Tibial artery (tissue), 4 donors: ENCODE results near the gene RAPGEF1.
A peak's percentile ranks its signal among the peaks of the same experiment; 100 is the strongest.
"Not testable (repeated sequence)": the region's sequence is repeated elsewhere in the genome, so short reads cannot be mapped to it uniquely, and the experiment has no call there.

ENCODE experiments used
- DNase-seq, 2 donors: peaks; one replicate each; pipeline ENCODE4 v3.0.0-alpha.2; 2019
- H3K27ac ChIP-seq, 2 donors: fragments of 200-600 bp; sonication (generic) in 1 of 2; 1 replicate in 1 of 2; 2 replicates in 1 of 2; pipeline ENCODE4 v1.5.1; 2018 to 2019; ENCODE audit warnings: mild to moderate bottlenecking in 1 of 2
- H3K27me3 ChIP-seq, 2 donors: fragments of 200-600 bp; sonication (generic) in 1 of 2; one replicate each; pipeline versions ENCODE4 v1.5.1 to v1.6.0; 2016 to 2019
- H3K36me3 ChIP-seq, 3 donors: fragments of 200-600 bp; sonication (generic) in 2 of 3; one replicate each; pipeline ENCODE4 v1.5.1; 2016 to 2019; ENCODE audit warnings: mild to moderate bottlenecking in 2 of 3
- H3K4me1 ChIP-seq, 4 donors: fragments of 200-600 bp; sonication (generic) in 2 of 4; 1 replicate in 3 of 4; 2 replicates in 1 of 4; pipeline ENCODE4 v1.5.1; 2016 to 2019
- H3K4me3 ChIP-seq, 2 donors: fragments of 200-600 bp; sonication (generic) in 1 of 2; 1 replicate in 1 of 2; 2 replicates in 1 of 2; pipeline ENCODE4 v1.5.1; 2018 to 2019; ENCODE audit warnings: mild to moderate bottlenecking in 2 of 2
- H3K9me3 ChIP-seq, 3 donors: fragments of 200-600 bp; sonication (generic) in 1 of 3; one replicate each; pipeline ENCODE4 v1.5.1; 2016 to 2019
- intact Hi-C: fragments of 100-400 bp; cut with DNase I; formaldehyde crosslinking; loops from one replicate; pipeline ENCODE4 v1.15.0; 2023; ENCODE audit warnings: low total_unique reads
- TF ChIP-seq, protein P1 (sequence below), 2 experiments: fragments of 200-600 bp in 1 of 2; fragments of 450-650 bp in 1 of 2; IDR thresholded peaks; one replicate each; pipeline ENCODE4 v1.5.1; 2017 to 2019; ENCODE audit warnings: antibody characterized with exemption in 2 of 2, mild to moderate bottlenecking in 1 of 2, moderate library complexity in 1 of 2

The RAPGEF1 gene

DNA sequence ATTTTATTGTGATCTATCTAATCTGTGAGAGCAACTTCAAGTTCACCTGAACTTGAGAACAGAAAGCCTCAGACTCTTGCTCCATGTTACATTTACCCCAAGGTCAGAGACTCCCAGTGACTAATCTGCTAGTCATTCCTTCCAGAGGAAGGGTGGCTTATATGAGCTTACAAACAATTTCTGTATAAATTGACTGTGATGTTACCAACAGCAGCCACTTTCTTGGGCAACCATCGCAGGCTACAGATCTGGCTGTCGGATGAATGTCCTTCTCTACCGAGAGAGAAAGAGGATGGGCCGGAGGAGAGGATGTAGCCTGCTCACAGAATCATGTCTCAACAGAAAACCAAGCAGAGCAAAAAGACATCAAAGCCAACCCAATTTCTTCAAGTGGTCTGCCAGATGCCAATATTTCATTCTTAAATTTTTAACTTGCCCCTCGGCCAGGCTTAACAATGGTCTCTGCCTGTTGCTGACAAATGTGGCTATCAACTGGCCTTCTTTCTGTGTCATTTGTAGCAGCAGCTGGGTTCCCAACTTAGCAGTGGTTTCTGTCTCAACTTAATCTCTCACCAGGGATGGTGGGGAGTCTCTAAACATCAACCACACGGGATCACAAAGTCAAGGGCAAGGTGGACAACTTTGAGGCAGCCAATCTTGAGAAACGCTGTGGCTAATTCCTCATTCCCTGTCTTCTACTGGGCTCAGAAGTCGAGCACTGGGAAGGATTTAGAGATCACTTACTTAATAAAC, 81.3 kb downstream of the RAPGEF1 start:
- Histone ChIP-seq H3K27me3 (no peaks in the 10 kb centered on the region), H3K4me1 (peaks cover 0 to 73% (median 29%) of the 10 kb centered on the region in 4 donors), H3K4me3 (no peak overlapping the region), H3K9me3 (no peaks in the 10 kb centered on the region), H3K36me3 (no peaks in the 10 kb centered on the region), H3K27ac (peak overlapping the region; percentile 61 to 67)
- TF ChIP-seq, protein P1, sequence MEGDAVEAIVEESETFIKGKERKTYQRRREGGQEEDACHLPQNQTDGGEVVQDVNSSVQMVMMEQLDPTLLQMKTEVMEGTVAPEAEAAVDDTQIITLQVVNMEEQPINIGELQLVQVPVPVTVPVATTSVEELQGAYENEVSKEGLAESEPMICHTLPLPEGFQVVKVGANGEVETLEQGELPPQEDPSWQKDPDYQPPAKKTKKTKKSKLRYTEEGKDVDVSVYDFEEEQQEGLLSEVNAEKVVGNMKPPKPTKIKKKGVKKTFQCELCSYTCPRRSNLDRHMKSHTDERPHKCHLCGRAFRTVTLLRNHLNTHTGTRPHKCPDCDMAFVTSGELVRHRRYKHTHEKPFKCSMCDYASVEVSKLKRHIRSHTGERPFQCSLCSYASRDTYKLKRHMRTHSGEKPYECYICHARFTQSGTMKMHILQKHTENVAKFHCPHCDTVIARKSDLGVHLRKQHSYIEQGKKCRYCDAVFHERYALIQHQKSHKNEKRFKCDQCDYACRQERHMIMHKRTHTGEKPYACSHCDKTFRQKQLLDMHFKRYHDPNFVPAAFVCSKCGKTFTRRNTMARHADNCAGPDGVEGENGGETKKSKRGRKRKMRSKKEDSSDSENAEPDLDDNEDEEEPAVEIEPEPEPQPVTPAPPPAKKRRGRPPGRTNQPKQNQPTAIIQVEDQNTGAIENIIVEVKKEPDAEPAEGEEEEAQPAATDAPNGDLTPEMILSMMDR (IDR thresholded peaks at IDR 0.05), result no peak
- peak in 1 of 2 donors; percentile 17 for DNase-seq
- intact Hi-C loops, result no loop called here

DNA sequence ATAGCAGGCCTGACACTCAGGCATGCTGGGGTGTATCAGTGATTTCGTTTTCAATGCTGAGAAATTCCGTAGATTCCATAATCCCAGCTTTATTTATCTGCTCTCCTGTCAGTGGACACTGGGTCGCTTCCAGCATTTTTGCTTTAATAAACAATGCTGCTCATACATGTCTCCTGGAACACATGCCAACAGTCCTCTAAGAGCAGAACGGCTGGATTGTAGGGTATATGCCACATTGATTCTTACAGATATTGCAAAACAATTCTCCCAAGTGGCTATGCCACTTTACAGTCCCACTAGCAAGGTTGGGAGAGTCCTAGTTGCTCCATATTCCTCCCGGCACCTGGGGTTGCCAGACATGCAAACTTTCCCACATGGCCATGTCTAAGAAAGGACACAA, 81.9 kb downstream of the RAPGEF1 start:
- TF ChIP-seq, protein P1 (IDR thresholded peaks at IDR 0.05), result no peak
- peak overlapping the region; percentile 61 to 67 for H3K27ac ChIP-seq

DNA sequence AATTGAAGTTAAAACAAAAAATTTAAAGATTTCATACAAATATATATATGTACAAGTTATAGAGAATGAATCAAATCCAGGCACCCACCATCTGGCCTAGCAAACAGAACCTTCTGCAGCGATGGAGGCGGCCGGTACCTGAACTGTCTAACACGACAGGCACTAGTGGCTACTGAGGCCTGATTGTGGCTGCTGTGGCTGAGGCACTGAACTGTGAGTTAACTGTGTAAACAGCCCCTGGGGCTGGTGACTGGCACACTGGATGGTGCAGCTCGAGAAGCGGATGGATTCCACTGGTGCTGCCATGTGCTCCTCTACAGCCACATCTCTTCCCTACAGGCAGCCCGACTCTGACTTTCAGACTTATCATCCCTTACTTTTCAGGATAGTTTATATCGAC, 82.4 kb downstream of the RAPGEF1 start:
- TF ChIP-seq, protein P1 (IDR thresholded peaks at IDR 0.05), result no peak
- H3K4me1 ChIP-seq, result peaks cover 0 to 73% (median 29%) of the 10 kb centered on the region in 4 donors
- no peaks in the 10 kb centered on the region for H3K9me3 ChIP-seq
- no peak overlapping the region for H3K4me3 ChIP-seq
- H3K27ac ChIP-seq, result peak overlapping the region; percentile 61 to 67
- no peak for DNase-seq
- intact Hi-C loops, result no loop called here
- H3K36me3 ChIP-seq, result no peaks in the 10 kb centered on the region
- H3K27me3 ChIP-seq, result no peaks in the 10 kb centered on the region

More for the DNA sequence above, 81.9 kb downstream of the RAPGEF1 start:
- intact Hi-C loops, result no loop called here
- Histone ChIP-seq H3K4me1 (peaks cover 0 to 73% (median 29%) of the 10 kb centered on the region in 4 donors), H3K36me3 (no peaks in the 10 kb centered on the region), H3K27me3 (no peaks in the 10 kb centered on the region), H3K9me3 (no peaks in the 10 kb centered on the region), H3K4me3 (no peak overlapping the region)
- DNase-seq, result no peak

DNA sequence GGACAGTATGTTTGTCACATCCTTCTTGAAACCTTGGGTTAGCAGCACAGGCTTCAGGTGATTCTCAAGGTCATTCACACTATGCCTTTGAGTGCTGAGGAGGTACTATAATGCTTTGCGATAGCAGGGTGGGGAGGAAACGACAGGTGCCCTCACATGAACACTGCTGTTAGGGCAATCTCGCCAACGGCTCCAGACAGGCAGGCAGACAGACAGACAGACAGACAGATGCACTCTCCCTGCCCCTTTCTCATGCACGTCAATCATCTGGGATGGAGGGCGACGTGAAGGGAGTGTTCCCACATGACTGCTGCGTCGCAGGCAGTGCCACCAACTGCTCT, 82.9 kb downstream of the RAPGEF1 start:
- Histone ChIP-seq H3K27me3 (no peaks in the 10 kb centered on the region), H3K9me3 (no peaks in the 10 kb centered on the region), H3K4me1 (peaks cover 0 to 72% (median 29%) of the 10 kb centered on the region in 4 donors), H3K36me3 (no peaks in the 10 kb centered on the region), H3K4me3 (no peak overlapping the region), H3K27ac (peak overlapping the region; percentile 61 to 67)
- no peak for DNase-seq
- TF ChIP-seq, protein P1 (IDR thresholded peaks at IDR 0.05), result no peak
- intact Hi-C loops, result no loop called here

DNA sequence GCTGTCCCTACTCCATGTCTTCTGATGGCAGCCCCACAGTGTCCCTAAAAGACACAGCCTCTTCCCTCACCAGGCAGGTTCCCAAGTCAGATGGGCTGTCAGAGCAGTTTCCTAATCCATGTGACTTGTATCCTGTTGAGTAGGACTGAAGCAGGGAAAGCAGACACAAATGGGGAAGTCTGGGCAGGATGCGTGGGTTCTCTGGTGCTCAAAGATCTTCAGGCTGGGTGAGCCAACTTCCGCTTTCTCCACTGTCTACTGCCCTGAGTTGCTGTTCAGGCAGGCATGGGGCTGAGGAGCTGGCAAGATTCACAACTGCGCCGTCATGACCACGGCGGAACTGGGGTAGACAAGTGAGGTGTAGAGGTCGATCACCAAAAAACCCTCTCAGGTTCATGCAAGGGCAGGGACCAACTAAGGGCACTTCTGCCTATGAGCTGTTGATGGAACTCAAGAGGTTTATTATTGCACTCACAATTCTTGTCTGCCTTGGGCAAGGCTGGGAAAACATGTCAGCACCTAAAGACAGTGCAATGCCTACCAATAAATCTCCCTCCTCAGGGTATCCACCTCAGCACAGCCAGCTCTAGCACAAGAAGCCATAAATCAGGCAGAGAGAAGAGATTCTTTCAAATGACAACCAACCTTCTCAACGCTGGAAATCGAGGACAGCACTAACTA, 83.4 kb downstream of the RAPGEF1 start:
- no peaks in the 10 kb centered on the region for H3K9me3 ChIP-seq
- H3K27me3 ChIP-seq, result no peaks in the 10 kb centered on the region
- DNase-seq, result peak; percentile 82 to 85
- intact Hi-C loops, result no loop called here
- peaks cover 0 to 76% (median 29%) of the 10 kb centered on the region in 4 donors for H3K4me1 ChIP-seq
- no peaks in the 10 kb centered on the region for H3K36me3 ChIP-seq
- H3K27ac ChIP-seq, result peak overlapping the region; percentile 23 to 67
- H3K4me3 ChIP-seq, result no peak overlapping the region
- TF ChIP-seq, protein P1 (IDR thresholded peaks at IDR 0.05), result no peak

DNA sequence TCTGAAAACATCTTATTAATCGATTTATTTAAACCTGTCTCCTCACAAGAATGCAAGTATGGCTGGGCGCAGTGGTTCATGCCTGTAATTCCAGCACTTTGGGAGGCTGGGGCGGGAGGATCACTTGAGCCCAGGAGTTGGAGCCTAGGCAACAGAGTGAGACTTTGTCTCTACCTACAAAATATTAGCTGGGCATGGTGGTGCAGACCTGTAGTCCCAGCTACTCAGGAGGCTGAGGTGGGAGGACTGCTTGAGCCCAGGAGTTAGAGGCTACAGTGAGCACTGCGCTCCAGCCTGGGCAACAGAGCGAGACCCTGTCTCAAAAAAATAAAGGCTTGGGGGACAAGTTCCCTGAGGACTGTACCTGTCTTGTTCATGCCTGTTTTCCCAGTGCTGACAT, 85.5 kb downstream of the RAPGEF1 start:
- DNase-seq, H3K27me3 ChIP-seq, H3K27ac ChIP-seq, intact Hi-C loops, H3K4me3 ChIP-seq, H3K9me3 ChIP-seq: not testable (repeated sequence)
- H3K36me3 ChIP-seq, result peaks cover 0 to 13% (median 10%) of the 10 kb centered on the region in 3 donors
- peaks cover 0 to 74% (median 26%) of the 10 kb centered on the region in 4 donors for H3K4me1 ChIP-seq
